Fibroblast of skin of abdomen (primary cell): Measurements from ENCODE around the gene FAM107A.
"Not testable (repeated sequence)": the region's sequence is repeated elsewhere in the genome, so short reads cannot be mapped to it uniquely, and the experiment has no call there.

Source experiments
- DNase-seq: peaks from one replicate; pipeline ENCODE4 v3.0.0-alpha.2; 2013

Gene FAM107A

GRCh38 chr3:58535531-58536500 lies 41.4 kb downstream of the FAM107A start:
- DNase-seq, result peak; percentile 34

GRCh38 chr3:58534592-58535494 lies 42.3 kb downstream of the FAM107A start:
- DNase-seq, result no peak

GRCh38 chr3:58532794-58533220 lies 44.4 kb downstream of the FAM107A start:
- peak; percentile 68 for DNase-seq

- DNase-seq, result no peak
Measured at GRCh38 chr3:58531956-58532355, 45.2 kb downstream of the FAM107A start.

GRCh38 chr3:58531555-58531954 lies 45.6 kb downstream of the FAM107A start:
- DNase-seq, result no peak

- DNase-seq, result no peak
Measured at GRCh38 chr3:58530354-58530865, 46.8 kb downstream of the FAM107A start.

- no peak for DNase-seq
Measured at GRCh38 chr3:58529516-58530353, 47.5 kb downstream of the FAM107A start.

- DNase-seq, result peak; percentile 31
Measured at GRCh38 chr3:58528629-58529028, 48.6 kb downstream of the FAM107A start.

- DNase-seq, result not testable (repeated sequence)
Measured at GRCh38 chr3:58527440-58527839, 49.8 kb downstream of the FAM107A start.

- peak; percentile 88 for DNase-seq
Measured at GRCh38 chr3:58526515-58526957, 50.7 kb downstream of the FAM107A start.

- DNase-seq, result no peak
Measured at GRCh38 chr3:58524326-58524888, 52.8 kb downstream of the FAM107A start.

- DNase-seq, result no peak
Measured at GRCh38 chr3:58522759-58523425, 54.3 kb downstream of the FAM107A start.

- no peak for DNase-seq
Measured at GRCh38 chr3:58521917-58522631, 55.1 kb downstream of the FAM107A start.

- DNase-seq, result no peak
Measured at GRCh38 chr3:58521336-58521670, 55.9 kb downstream of the FAM107A start.

GRCh38 chr3:58520403-58521335 lies 56.5 kb downstream of the FAM107A start:
- no peak for DNase-seq

- no peak for DNase-seq
Measured at GRCh38 chr3:58519668-58520402, 57.4 kb downstream of the FAM107A start.

GRCh38 chr3:58518291-58518789 lies 58.9 kb downstream of the FAM107A start:
- DNase-seq, result no peak

- no peak for DNase-seq
Measured at GRCh38 chr3:58514405-58514804, 62.8 kb downstream of the FAM107A start.
